Activated naive CD8-positive, alpha-beta T cell treated with anti-CD3 and anti-CD28 coated beads, Interleukin-2, amount 50 U/mL, for 24 hours (primary cell): ENCODE results near the gene A1BG.
"Not testable (repeated sequence)": the region's sequence is repeated elsewhere in the genome, so short reads cannot be mapped to it uniquely, and the experiment has no call there.

Experiments used
- ATAC-seq: fragments of 150-1000 bp; cut with Tn5 transposase; one replicate; pipeline ENCODE4 v1.10.0; 2021
- DNase-seq: peaks from one replicate; pipeline ENCODE4 v3.0.0; 2021
- H3K27ac Mint-ChIP-seq: one replicate; pipeline ENCODE4 v1.8.0; 2021; ENCODE audit warnings: mild to moderate bottlenecking, mixed read lengths
- H3K27me3 Mint-ChIP-seq: one replicate; pipeline ENCODE4 v1.8.0; 2021; ENCODE audit warnings: mixed read lengths
- H3K36me3 Mint-ChIP-seq: one replicate; pipeline ENCODE4 v1.8.0; 2021; ENCODE audit warnings: low read depth, mixed read lengths
- H3K4me1 Mint-ChIP-seq: one replicate; pipeline ENCODE4 v1.8.0; 2021; ENCODE audit warnings: mixed read lengths
- H3K4me3 Mint-ChIP-seq: one replicate; pipeline ENCODE4 v1.8.0; 2021; ENCODE audit warnings: mild to moderate bottlenecking, moderate library complexity, mixed read lengths
- H3K9me3 Mint-ChIP-seq: one replicate; pipeline ENCODE4 v1.8.0; 2021; ENCODE audit warnings: mixed read lengths

A1BG gene

GRCh38 chr19:58315580-58315979, 37.7 kb downstream of the A1BG start:
- no peaks in the 10 kb centered on the region for H3K9me3 Mint-ChIP-seq
- DNase-seq (no peak), ATAC-seq (no peak)
- no peak overlapping the region for H3K27ac Mint-ChIP-seq
- H3K27me3 Mint-ChIP-seq: no peaks in the 10 kb centered on the region
- no peak overlapping the region for H3K4me3 Mint-ChIP-seq
- H3K4me1 Mint-ChIP-seq: no peaks in the 10 kb centered on the region
- H3K36me3 Mint-ChIP-seq: peaks cover 48% of the 10 kb centered on the region

- peaks cover 30% of the 10 kb centered on the region for H3K4me1 Mint-ChIP-seq
- no peak for DNase-seq
- H3K9me3 Mint-ChIP-seq: no peaks in the 10 kb centered on the region
- no peaks in the 10 kb centered on the region for H3K27me3 Mint-ChIP-seq
- H3K27ac Mint-ChIP-seq: no peak overlapping the region
- H3K4me3 Mint-ChIP-seq: no peak overlapping the region
- peaks cover 88% of the 10 kb centered on the region for H3K36me3 Mint-ChIP-seq
- no peak for ATAC-seq
Measured at GRCh38 chr19:58311345-58311865, 41.9 kb downstream of the A1BG start.

- H3K27ac Mint-ChIP-seq, H3K9me3 Mint-ChIP-seq, H3K4me3 Mint-ChIP-seq, H3K27me3 Mint-ChIP-seq, ATAC-seq: not testable (repeated sequence)
- peak; percentile 12 for DNase-seq
- H3K4me1 Mint-ChIP-seq: peaks cover 36% of the 10 kb centered on the region
- H3K36me3 Mint-ChIP-seq: peaks cover 91% of the 10 kb centered on the region
Measured at GRCh38 chr19:58310685-58311084, 42.6 kb downstream of the A1BG start.

- Mint-ChIP-seq H3K4me1 (peaks cover 48% of the 10 kb centered on the region), H3K36me3 (peaks cover 76% of the 10 kb centered on the region), H3K27ac (no peak overlapping the region), H3K27me3 (no peaks in the 10 kb centered on the region), H3K4me3 (no peak overlapping the region), H3K9me3 (no peaks in the 10 kb centered on the region)
- no peak for DNase-seq
- no peak for ATAC-seq
Measured at GRCh38 chr19:58307736-58308135, 45.6 kb downstream of the A1BG start.

- peaks cover 73% of the 10 kb centered on the region for H3K36me3 Mint-ChIP-seq
- no peak for ATAC-seq
- no peak for DNase-seq
- H3K4me1 Mint-ChIP-seq: peaks cover 48% of the 10 kb centered on the region
- H3K27ac Mint-ChIP-seq: peak overlapping the region; percentile 99
- H3K4me3 Mint-ChIP-seq: peak overlapping the region; percentile 99
- no peaks in the 10 kb centered on the region for H3K27me3 Mint-ChIP-seq
- H3K9me3 Mint-ChIP-seq: no peaks in the 10 kb centered on the region
Measured at GRCh38 chr19:58305932-58306323, 47.4 kb downstream of the A1BG start.

GRCh38 chr19:58305065-58305931, 48.0 kb downstream of the A1BG start, which contains the start of gene ERVK3-1:
Gene ERVK3-1 (plus strand): TSS chr19:58305377. CDS start chr19:58312169, 6,792 bp downstream.
- Mint-ChIP-seq H3K36me3 (peaks cover 73% of the 10 kb centered on the region), H3K4me1 (peaks cover 48% of the 10 kb centered on the region)
- ATAC-seq: peak; percentile 98

GRCh38 chr19:58304748-58305064, 48.6 kb downstream of the A1BG start:
- peaks cover 48% of the 10 kb centered on the region for H3K4me1 Mint-ChIP-seq
- no peaks in the 10 kb centered on the region for H3K9me3 Mint-ChIP-seq
- ATAC-seq (peak; percentile 3), DNase-seq (no peak)
- peak overlapping the region; percentile 99 for H3K4me3 Mint-ChIP-seq
- H3K27ac Mint-ChIP-seq: peak overlapping the region; percentile 99
- no peaks in the 10 kb centered on the region for H3K27me3 Mint-ChIP-seq
- H3K36me3 Mint-ChIP-seq: peaks cover 73% of the 10 kb centered on the region

More at GRCh38 chr19:58305065-58305931, 48.0 kb downstream of the A1BG start, which contains the start of gene ERVK3-1:
- Mint-ChIP-seq H3K27me3 (no peaks in the 10 kb centered on the region), H3K4me3 (peak within 1 kb of the TSS; percentile 99), H3K27ac (peak within 1 kb of the TSS; percentile 99), H3K9me3 (no peaks in the 10 kb centered on the region)
- peak; percentile 93 for DNase-seq

- Mint-ChIP-seq H3K9me3 (no peaks in the 10 kb centered on the region), H3K27ac (peak overlapping the region; percentile 99), H3K4me1 (peaks cover 45% of the 10 kb centered on the region), H3K36me3 (peaks cover 70% of the 10 kb centered on the region), H3K27me3 (no peaks in the 10 kb centered on the region), H3K4me3 (peak overlapping the region; percentile 99)
- ATAC-seq (no peak), DNase-seq (no peak)
Measured at GRCh38 chr19:58304255-58304654, 49.0 kb downstream of the A1BG start.

GRCh38 chr19:58300620-58301019, 52.7 kb downstream of the A1BG start:
- H3K27ac Mint-ChIP-seq: no peak overlapping the region
- H3K9me3 Mint-ChIP-seq: no peaks in the 10 kb centered on the region
- peaks cover 65% of the 10 kb centered on the region for H3K36me3 Mint-ChIP-seq
- ATAC-seq (no peak), DNase-seq (no peak)
- H3K27me3 Mint-ChIP-seq: no peaks in the 10 kb centered on the region
- H3K4me3 Mint-ChIP-seq: no peak overlapping the region
- H3K4me1 Mint-ChIP-seq: peaks cover 12% of the 10 kb centered on the region

GRCh38 chr19:58296104-58296503, 57.2 kb downstream of the A1BG start:
- H3K9me3 Mint-ChIP-seq: peaks cover 37% of the 10 kb centered on the region
- H3K4me1 Mint-ChIP-seq: no peaks in the 10 kb centered on the region
- H3K4me3 Mint-ChIP-seq: no peak overlapping the region
- H3K27me3 Mint-ChIP-seq: no peaks in the 10 kb centered on the region
- DNase-seq: no peak
- ATAC-seq: no peak
- peaks cover 89% of the 10 kb centered on the region for H3K36me3 Mint-ChIP-seq
- no peak overlapping the region for H3K27ac Mint-ChIP-seq
